Activated T-helper 17 cell treated with anti-CD3 and anti-CD28 coated beads, Interleukin-2, amount 50 U/mL, for 72 hours (primary cell): Measurements from ENCODE around the gene CCT3. TPM values are rescaled to one million over a fixed set of nuclear protein-coding genes. Genes with fewer than 3 reads are reported as not detected.
A peak's percentile ranks its signal among the peaks of the same experiment; 100 is the strongest.

Experiments
- ATAC-seq: fragments of 150-1000 bp; cut with Tn5 transposase; replicated peaks from 2 replicates; pipeline ENCODE4 v1.10.0; 2021; ENCODE audit warnings: mild to moderate bottlenecking, moderate library complexity
- H3K27ac Mint-ChIP-seq: one replicate; pipeline ENCODE4 v1.8.0; 2022; ENCODE audit warnings: mixed read lengths
- H3K27me3 Mint-ChIP-seq: one replicate; pipeline ENCODE4 v1.8.0; 2022; ENCODE audit warnings: mixed read lengths
- H3K36me3 Mint-ChIP-seq: one replicate; pipeline ENCODE4 v1.8.0; 2022; ENCODE audit warnings: low read depth, mild to moderate bottlenecking, mixed read lengths
- H3K4me1 Mint-ChIP-seq: one replicate; pipeline ENCODE4 v1.8.0; 2022; ENCODE audit warnings: mixed read lengths
- H3K4me3 Mint-ChIP-seq: one replicate; pipeline ENCODE4 v1.8.0; 2022; ENCODE audit warnings: mild to moderate bottlenecking, mixed read lengths
- H3K9me3 Mint-ChIP-seq: one replicate; pipeline ENCODE4 v1.8.0; 2022; ENCODE audit warnings: mixed read lengths
- total RNA-seq, 2 donors: library from RNA; stranded (reverse); gene quantifications; one replicate each; pipeline ENCODE4 v1.2.3, GENCODE V29; 2022

CCT3 gene
- total RNA-seq, 2 donors from 2014 or later, result 185 to 405 TPM

GRCh38 chr1:156259805-156260204 lies 78.3 kb downstream of the CCT3 start:
- no peaks in the 10 kb centered on the region for H3K9me3 Mint-ChIP-seq
- H3K4me3 Mint-ChIP-seq, result no peak overlapping the region
- H3K4me1 Mint-ChIP-seq, result peaks cover 4% of the 10 kb centered on the region
- H3K27ac Mint-ChIP-seq, result peak overlapping the region; percentile 84
- H3K36me3 Mint-ChIP-seq, result peaks cover 93% of the 10 kb centered on the region
- no peaks in the 10 kb centered on the region for H3K27me3 Mint-ChIP-seq
- no peak for ATAC-seq

Other genes with a start within 250 kb of the CCT3 start
- gene LMNA, start 223.6 kb downstream of the CCT3 start, total RNA-seq, result 100 to 1,000 TPM; 150 to 338 TPM
- 10 to 100 TPM in 1 of 2 donors, 1 to 10 TPM in 1; 1.8 to 17.6 TPM for gene SEMA4A, start 184.7 kb downstream of the CCT3 start, total RNA-seq
- 10 to 100 TPM; 23.5 to 38.1 TPM for gene SLC25A44, start 144.2 kb downstream of the CCT3 start, total RNA-seq
- gene PMF1, start 125.3 kb downstream of the CCT3 start, total RNA-seq, result 10 to 100 TPM; 85.6 to 87.3 TPM
- gene BGLAP, start 96.1 kb downstream of the CCT3 start, total RNA-seq, result 1 to 10 TPM; 3.2 to 6.8 TPM
- gene PAQR6, start 90.2 kb downstream of the CCT3 start, total RNA-seq, result 10 to 100 TPM in 1 of 2 donors, 1 to 10 TPM in 1; 8.0 to 10.9 TPM
- 10 to 100 TPM; 75.7 to 93.7 TPM for gene SMG5, start 55.5 kb downstream of the CCT3 start, total RNA-seq
- 10 to 100 TPM; 13.7 to 14.5 TPM for gene TMEM79, start 54.0 kb downstream of the CCT3 start, total RNA-seq
- gene GLMP, start 42.6 kb downstream of the CCT3 start, total RNA-seq, result 10 to 100 TPM; 18.3 to 19.1 TPM
- gene VHLL, start 39.0 kb downstream of the CCT3 start, total RNA-seq, result under 1 TPM; 0.42 to 0.52 TPM
- 1 to 10 TPM in 1 of 2 donors, not detected in 1; 1.1 TPM for gene TSACC, start 234 bp upstream of the CCT3 start, total RNA-seq
- not detected for gene RHBG, start 30.9 kb upstream of the CCT3 start, total RNA-seq
- 10 to 100 TPM; 34.4 to 68.5 TPM for gene MEF2D, start 162.5 kb upstream of the CCT3 start, total RNA-seq
- gene IQGAP3, start 234.3 kb upstream of the CCT3 start, total RNA-seq, result 1 to 10 TPM; 8.7 to 9.4 TPM
- gene TTC24, start 241.4 kb upstream of the CCT3 start, total RNA-seq, result under 1 TPM in 1 of 2 donors, not detected in 1; 0.79 TPM